ENCODE measurements around the gene ELAC2.

The ELAC2 gene

DNA sequence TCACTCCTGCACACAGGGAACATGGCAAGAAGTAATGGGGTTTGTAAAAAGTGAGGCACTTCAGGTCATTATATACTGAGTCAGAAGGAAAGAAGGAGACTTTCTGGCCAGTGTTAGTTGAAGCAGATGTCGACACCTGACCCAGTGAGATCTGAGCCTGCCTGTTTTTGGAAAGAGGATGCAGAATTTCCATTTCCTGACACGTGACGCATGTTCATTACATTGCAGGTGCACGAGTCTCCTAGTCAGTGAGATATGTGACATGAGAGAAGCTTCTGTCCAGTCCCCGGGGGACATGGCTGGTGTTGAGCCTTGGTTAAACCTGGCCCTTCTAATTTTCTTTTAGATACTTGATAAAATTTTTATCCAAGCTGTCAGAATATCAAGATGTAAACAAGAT lies 62.3 kb downstream of the ELAC2 start:
- no peak for DNase-seq (ENCODE audit: low read depth in 2 of 3, low spot score in 2 of 3)

DNA sequence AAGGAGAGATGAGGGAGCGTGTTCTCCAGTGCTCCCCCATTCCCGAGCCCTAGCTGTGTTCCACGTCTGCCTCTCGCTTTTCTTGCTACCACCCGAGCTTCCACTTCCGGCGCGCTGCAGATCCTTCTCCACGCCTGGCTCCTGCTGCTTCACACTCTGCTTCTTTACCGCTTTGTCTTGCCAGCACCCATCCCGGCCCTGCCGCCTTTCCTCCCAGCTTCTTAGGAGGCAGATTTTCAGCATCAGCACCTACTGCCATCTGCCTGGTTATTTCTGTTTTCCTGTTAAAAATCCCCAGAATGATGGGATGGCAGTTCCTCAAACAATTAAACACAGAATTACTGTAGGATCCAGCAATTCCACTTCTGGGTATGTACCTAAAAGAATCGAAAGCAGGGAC lies 64.7 kb downstream of the ELAC2 start:
- no peak for DNase-seq (ENCODE audit: low read depth in 2 of 3, low spot score in 2 of 3)

DNA sequence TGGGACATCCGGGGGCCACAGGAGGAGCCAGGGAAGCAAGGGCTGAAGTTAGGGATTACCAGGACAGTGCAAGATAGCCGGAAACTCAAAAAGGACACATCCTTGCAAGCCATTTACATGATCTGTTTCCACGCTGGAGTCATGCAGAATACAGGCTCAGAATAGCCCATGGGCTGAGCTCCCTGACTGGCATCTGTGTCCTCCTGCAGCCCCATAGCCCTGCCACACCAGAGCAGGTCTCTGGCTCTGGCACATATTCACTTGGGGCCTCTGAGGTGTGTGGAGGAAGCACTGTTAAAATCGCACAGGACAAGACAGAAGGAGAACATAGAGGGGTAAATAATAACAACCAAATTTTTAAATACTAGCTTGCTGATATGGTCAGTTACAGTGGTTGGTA lies 65.8 kb downstream of the ELAC2 start:
- DNase-seq (ENCODE audit: low read depth in 2 of 3, low spot score in 2 of 3): no peak

DNA sequence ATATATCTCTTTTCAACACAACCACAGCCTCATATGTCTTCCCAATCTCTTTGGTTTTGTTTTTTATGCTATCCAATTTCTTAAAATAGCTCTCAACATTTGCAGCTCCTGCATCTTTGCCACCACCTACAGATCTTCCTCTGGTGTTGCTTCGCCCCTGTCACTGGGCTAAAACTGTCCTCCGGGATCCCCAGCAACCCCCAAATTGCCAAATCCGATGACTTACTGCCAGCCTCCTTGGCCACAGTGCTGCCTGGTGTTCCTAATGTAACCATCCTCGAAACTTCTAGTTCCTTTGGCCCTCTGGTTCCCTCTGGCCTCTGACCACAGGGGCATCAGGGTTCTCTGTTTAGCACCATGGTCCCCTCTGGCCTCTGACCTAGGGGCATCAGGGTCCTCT lies 70.8 kb downstream of the ELAC2 start:
- DNase-seq (ENCODE audit: low read depth in 2 of 3, low spot score in 2 of 3): no peak
